H9 (cell line): ENCODE measurements around the gene UBL5. TPM values are rescaled to one million over a fixed set of nuclear protein-coding genes. Genes with fewer than 3 reads are reported as not detected.

ENCODE experiments used
- DNase-seq: peaks from one replicate; pipeline ENCODE4 v3.0.0-alpha.2; 2017
- H2AFZ ChIP-seq: one replicate; pipeline ENCODE4 v1.6.1; 2013; ENCODE audit warnings: mild to moderate bottlenecking, low read length, control low read depth, moderate library complexity
- H2AK5ac ChIP-seq: 2 replicates; pipeline ENCODE4 v1.6.1; 2013; ENCODE audit warnings: low read length, control low read depth, mixed read lengths; ENCODE audit not compliant: insufficient read length
- H2BK120ac ChIP-seq: one replicate; pipeline ENCODE4 v1.6.1; 2013; ENCODE audit warnings: low read depth, mild to moderate bottlenecking, low read length, control low read depth, inconsistent platforms; ENCODE audit not compliant: poor library complexity, severe bottlenecking
- H2BK12ac ChIP-seq: 2 replicates; pipeline ENCODE4 v1.6.1; 2013; ENCODE audit warnings: low read length, control low read depth, mixed read lengths, low read depth; ENCODE audit not compliant: insufficient read length
- H2BK15ac ChIP-seq: 2 replicates; pipeline ENCODE4 v1.6.1; 2013; ENCODE audit warnings: low read depth, low read length, control low read depth
- H2BK20ac ChIP-seq: one replicate; pipeline ENCODE4 v1.6.1; 2013; ENCODE audit warnings: low read depth, mild to moderate bottlenecking, low read length, control low read depth, inconsistent platforms; ENCODE audit not compliant: poor library complexity, severe bottlenecking
- H2BK5ac ChIP-seq: 2 replicates; pipeline ENCODE4 v1.6.1; 2013; ENCODE audit warnings: low read length, control low read depth, mixed read lengths; ENCODE audit not compliant: insufficient read length
- H3K14ac ChIP-seq: 2 replicates; pipeline ENCODE4 v1.6.1; 2013; ENCODE audit warnings: low read length, control low read depth; ENCODE audit not compliant: insufficient read depth
- H3K18ac ChIP-seq: 2 replicates; pipeline ENCODE4 v1.6.1; 2013; ENCODE audit warnings: low read depth, mild to moderate bottlenecking, mixed read lengths, low read length, control low read depth; ENCODE audit not compliant: insufficient read length
- H3K23ac ChIP-seq: 2 replicates; pipeline ENCODE4 v1.6.1; 2013; ENCODE audit warnings: low read length, control low read depth, mixed read lengths, low read depth; ENCODE audit not compliant: insufficient read length
- H3K23me2 ChIP-seq: 2 replicates; pipeline ENCODE4 v1.6.1; 2013; ENCODE audit warnings: low read depth, mild to moderate bottlenecking, mixed read lengths, low read length, control low read depth; ENCODE audit not compliant: insufficient read length, poor library complexity, severe bottlenecking
- H3K27ac ChIP-seq: 2 replicates; pipeline ENCODE4 v1.5.1; 2013; ENCODE audit warnings: low read length, control low read depth, mixed read lengths, low read depth; ENCODE audit not compliant: insufficient read length
- H3K27me3 ChIP-seq: 2 replicates; pipeline ENCODE4 v1.6.1; 2013; ENCODE audit warnings: low read length, control low read depth, inconsistent platforms; ENCODE audit not compliant: insufficient read depth
- H3K4ac ChIP-seq: 2 replicates; pipeline ENCODE4 v1.6.1; 2013; ENCODE audit warnings: low read depth, mild to moderate bottlenecking, control low read depth, inconsistent platforms, low read length, moderate library complexity
- H3K4me1 ChIP-seq: 2 replicates; pipeline ENCODE4 v1.6.1; 2013; ENCODE audit warnings: low read length, control low read depth, inconsistent platforms; ENCODE audit not compliant: insufficient read depth
- H3K4me2 ChIP-seq: 2 replicates; pipeline ENCODE4 v1.6.1; 2013; ENCODE audit warnings: low read length, control low read depth, mixed read lengths; ENCODE audit not compliant: insufficient read length, insufficient read depth
- H3K56ac ChIP-seq: 2 replicates; pipeline ENCODE4 v1.6.1; 2013; ENCODE audit warnings: low read depth, mild to moderate bottlenecking, mixed read lengths, low read length, control low read depth; ENCODE audit not compliant: insufficient read length
- H3K79me1 ChIP-seq: 2 replicates; pipeline ENCODE4 v1.6.1; 2013; ENCODE audit warnings: low read depth, mild to moderate bottlenecking, moderate library complexity, low read length, control low read depth, inconsistent platforms; ENCODE audit not compliant: insufficient read depth, poor library complexity, severe bottlenecking
- H3K79me2 ChIP-seq: 2 replicates; pipeline ENCODE4 v1.6.1; 2013; ENCODE audit warnings: low read length, control low read depth, inconsistent platforms; ENCODE audit not compliant: insufficient read depth
- H3K9ac ChIP-seq: 2 replicates; pipeline ENCODE4 v1.6.1; 2013; ENCODE audit warnings: low read length, control low read depth, mixed read lengths; ENCODE audit not compliant: insufficient read length; ENCODE audit errors: extremely low read depth
- H3K9me3 ChIP-seq: one replicate; pipeline ENCODE4 v1.6.1; 2013; ENCODE audit warnings: low read depth, low read length, inconsistent platforms; ENCODE audit not compliant: control insufficient read depth
- H3T11ph ChIP-seq: one replicate; pipeline ENCODE4 v1.6.1; 2013; ENCODE audit warnings: mild to moderate bottlenecking, low read length, control low read depth, inconsistent platforms
- H4K20me1 ChIP-seq: one replicate; pipeline ENCODE4 v1.6.1; 2013; ENCODE audit not compliant: control insufficient read depth, insufficient read length, insufficient read depth
- H4K5ac ChIP-seq: 2 replicates; pipeline ENCODE4 v1.6.1; 2013; ENCODE audit warnings: low read depth, mild to moderate bottlenecking, mixed read lengths, low read length, control low read depth; ENCODE audit not compliant: insufficient read length
- H4K8ac ChIP-seq: replicated peaks from 2 replicates; pipeline ENCODE4 v1.6.1; 2013; ENCODE audit warnings: low read length, control low read depth, mixed read lengths, low read depth; ENCODE audit not compliant: insufficient read length
- H4K91ac ChIP-seq: 2 replicates; pipeline ENCODE4 v1.6.1; 2013; ENCODE audit warnings: low read depth, mild to moderate bottlenecking, moderate library complexity, mixed read lengths, low read length, control low read depth; ENCODE audit not compliant: insufficient read length
- H3K27ac Mint-ChIP-seq, 3 experiments: 2 replicates in 2 of 3; 3 replicates in 1 of 3; pipeline ENCODE4 v1.8.0; 2020 to 2021; ENCODE audit warnings: mixed read lengths in 3 of 3, mild to moderate bottlenecking in 1 of 3, moderate library complexity in 1 of 3
- H3K27me3 Mint-ChIP-seq: 2 replicates; pipeline ENCODE4 v1.8.0; 2021; ENCODE audit warnings: low read depth, mild to moderate bottlenecking, moderate library complexity, mixed read lengths
- H3K36me3 Mint-ChIP-seq, 3 experiments: 2 replicates in 2 of 3; 3 replicates in 1 of 3; pipeline ENCODE4 v1.8.0; 2020 to 2021; ENCODE audit warnings: low read depth in 3 of 3, mixed read lengths in 3 of 3; ENCODE audit not compliant: insufficient read depth in 1 of 3
- H3K4me1 Mint-ChIP-seq, 2 experiments: 2 replicates each; pipeline ENCODE4 v1.8.0; 2020; ENCODE audit warnings: mixed read lengths in 2 of 2
- H3K4me3 Mint-ChIP-seq, 2 experiments: 2 replicates in 1 of 2; 3 replicates in 1 of 2; pipeline ENCODE4 v1.8.0; 2020 to 2021; ENCODE audit warnings: mild to moderate bottlenecking in 2 of 2, mixed read lengths in 2 of 2, moderate library complexity in 1 of 2
- H3K9me3 Mint-ChIP-seq, 2 experiments: 2 replicates in 1 of 2; 3 replicates in 1 of 2; pipeline ENCODE4 v1.8.0; 2020; ENCODE audit warnings: mild to moderate bottlenecking in 2 of 2, mixed read lengths in 2 of 2, moderate library complexity in 1 of 2
- WGBS: extraction: QIAGEN DNeasy Blood & Tissue Kit; methylation state at CpG from one replicate; pipeline ENCODE4 v1.1.7; 2013; ENCODE audit warnings: missing lambda C conversion rate, low lambda C conversion rate, mixed read lengths; ENCODE audit not compliant: insufficient read length; ENCODE audit errors: extremely low coverage; 5-methylcytosine and 5-hydroxymethylcytosine counted together
- total RNA-seq: library from RNA; stranded (reverse); gene quantifications from 2 replicates; pipeline ENCODE4 v1.2.1, GENCODE V29; 2021
- TF ChIP-seq, protein P1 (sequence below): fragments of 200-600 bp; sonication (generic); conservative IDR thresholded peaks from 3 replicates; pipeline ENCODE4 v1.8.0; 2021; ENCODE audit warnings: antibody characterized with exemption, mild to moderate bottlenecking

The UBL5 gene
- total RNA-seq, 1 experiment from 2014 or later: 393 TPM

DNA sequence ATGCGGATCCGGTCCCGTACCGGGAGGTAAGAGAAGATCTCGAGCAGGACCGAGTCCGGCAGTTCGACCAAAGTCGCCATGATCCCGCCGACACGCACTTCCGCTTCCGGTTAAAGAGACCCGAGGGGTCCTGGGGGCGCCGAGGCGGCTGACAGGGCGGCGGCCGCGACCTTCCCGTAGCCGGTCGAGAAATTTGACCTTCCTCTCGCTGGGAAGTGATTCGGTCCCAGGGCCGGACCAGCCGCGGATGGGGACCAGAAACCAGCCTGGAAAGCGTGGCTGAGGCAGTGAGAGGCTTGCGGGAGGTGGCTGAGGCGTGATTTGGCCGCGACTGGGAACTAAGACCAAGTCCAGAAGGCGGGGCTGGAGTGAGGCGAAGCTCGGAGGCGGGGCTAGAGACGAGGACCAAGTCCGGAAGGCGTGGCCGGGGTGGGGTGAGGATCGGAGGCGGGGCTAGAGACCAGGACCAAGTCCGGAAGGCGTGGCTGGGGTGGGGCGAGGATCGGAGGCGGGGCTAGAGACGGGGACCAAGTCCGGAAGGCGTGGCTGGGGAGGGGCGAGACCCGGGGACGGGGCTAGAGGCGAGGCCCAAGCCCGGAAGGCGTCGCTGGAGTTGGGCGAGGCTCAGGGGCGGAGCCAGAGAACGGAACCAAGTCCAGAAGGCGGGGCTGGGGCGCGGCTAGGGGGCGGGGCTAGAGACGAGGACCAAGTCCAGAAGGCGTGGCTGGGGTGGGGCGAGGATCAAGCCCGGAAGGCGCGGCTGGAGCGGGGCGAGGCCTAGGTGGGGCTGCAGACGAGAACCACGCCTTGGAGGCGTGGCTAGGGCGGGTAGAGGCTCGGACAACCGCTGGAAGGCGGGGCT lies 8.8 kb upstream of the UBL5 start, which contains the start of gene FBXL12:
FBXL12 (minus strand) TSS at position 346 of the 862 bp plus-strand sequence; CDS start at position 80, 266 bp downstream.
- H3K9ac ChIP-seq: peak within 1 kb of the TSS; percentile 90
- no peaks in the 10 kb centered on the region for H3K27me3 ChIP-seq
- H3K9me3 ChIP-seq: no peaks in the 10 kb centered on the region
- Mint-ChIP-seq H3K4me1 (peaks cover 7 to 23% of the 10 kb centered on the region in 2 experiments), H3K27me3 (no peaks in the 10 kb centered on the region), H3K27ac (peak within 1 kb of the TSS; percentile 89 to 98 (median 97)), H3K9me3 (peaks cover 13% of the 10 kb centered on the region in 2 experiments), H3K4me3 (peak within 1 kb of the TSS; percentile 88 to 94), H3K36me3 (peaks cover 28 to 29% (median 29%) of the 10 kb centered on the region in 3 experiments)
- H3K23me2 ChIP-seq: peaks cover 7% of the 10 kb centered on the region
- H3K4me1 ChIP-seq: peaks cover 3% of the 10 kb centered on the region; the same call in 1 of the 2 replicates
- H3K23ac ChIP-seq: no peak within 1 kb of the TSS
- no peak within 1 kb of the TSS for H2AK5ac ChIP-seq
- H2AFZ ChIP-seq: no peak within 1 kb of the TSS
- peak within 1 kb of the TSS; percentile 98 for H3K14ac ChIP-seq
- peaks cover 13% of the 10 kb centered on the region for H3K79me1 ChIP-seq
- TF ChIP-seq, protein P1, sequence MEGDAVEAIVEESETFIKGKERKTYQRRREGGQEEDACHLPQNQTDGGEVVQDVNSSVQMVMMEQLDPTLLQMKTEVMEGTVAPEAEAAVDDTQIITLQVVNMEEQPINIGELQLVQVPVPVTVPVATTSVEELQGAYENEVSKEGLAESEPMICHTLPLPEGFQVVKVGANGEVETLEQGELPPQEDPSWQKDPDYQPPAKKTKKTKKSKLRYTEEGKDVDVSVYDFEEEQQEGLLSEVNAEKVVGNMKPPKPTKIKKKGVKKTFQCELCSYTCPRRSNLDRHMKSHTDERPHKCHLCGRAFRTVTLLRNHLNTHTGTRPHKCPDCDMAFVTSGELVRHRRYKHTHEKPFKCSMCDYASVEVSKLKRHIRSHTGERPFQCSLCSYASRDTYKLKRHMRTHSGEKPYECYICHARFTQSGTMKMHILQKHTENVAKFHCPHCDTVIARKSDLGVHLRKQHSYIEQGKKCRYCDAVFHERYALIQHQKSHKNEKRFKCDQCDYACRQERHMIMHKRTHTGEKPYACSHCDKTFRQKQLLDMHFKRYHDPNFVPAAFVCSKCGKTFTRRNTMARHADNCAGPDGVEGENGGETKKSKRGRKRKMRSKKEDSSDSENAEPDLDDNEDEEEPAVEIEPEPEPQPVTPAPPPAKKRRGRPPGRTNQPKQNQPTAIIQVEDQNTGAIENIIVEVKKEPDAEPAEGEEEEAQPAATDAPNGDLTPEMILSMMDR: no peak
- H2BK12ac ChIP-seq: no peak within 1 kb of the TSS
- H2BK20ac ChIP-seq: no peak within 1 kb of the TSS
- peak within 1 kb of the TSS; percentile 77 for H4K5ac ChIP-seq
- peaks cover 12% of the 10 kb centered on the region; the same call in 1 of the 2 replicates for H3K79me2 ChIP-seq
- H3K18ac ChIP-seq: peak within 1 kb of the TSS; percentile 99
- no peak within 1 kb of the TSS for H3T11ph ChIP-seq
- H3K56ac ChIP-seq: no peak within 1 kb of the TSS
- no peak within 1 kb of the TSS for H4K91ac ChIP-seq
- no peak within 1 kb of the TSS for H3K27ac ChIP-seq
- no peak within 1 kb of the TSS for H4K8ac ChIP-seq
- H4K20me1 ChIP-seq: peaks cover 5% of the 10 kb centered on the region
- peak within 1 kb of the TSS; percentile 100 for H3K4me2 ChIP-seq
- peak; percentile 100 for DNase-seq
- no peak within 1 kb of the TSS; the same call in 1 of the 2 replicates for H3K4ac ChIP-seq
- H2BK120ac ChIP-seq: peak within 1 kb of the TSS; percentile 89
- no peak within 1 kb of the TSS for H2BK5ac ChIP-seq
- WGBS: no CpG with 5 or more reads among the region's 82 CpGs
- H2BK15ac ChIP-seq: no peak within 1 kb of the TSS; the same call in 1 of the 2 replicates
